ENCODE measurements around the gene PRB2.
"Not testable (repeated sequence)": the region's sequence is repeated elsewhere in the genome, so short reads cannot be mapped to it uniquely, and the experiment has no call there.

Gene PRB2

DNA sequence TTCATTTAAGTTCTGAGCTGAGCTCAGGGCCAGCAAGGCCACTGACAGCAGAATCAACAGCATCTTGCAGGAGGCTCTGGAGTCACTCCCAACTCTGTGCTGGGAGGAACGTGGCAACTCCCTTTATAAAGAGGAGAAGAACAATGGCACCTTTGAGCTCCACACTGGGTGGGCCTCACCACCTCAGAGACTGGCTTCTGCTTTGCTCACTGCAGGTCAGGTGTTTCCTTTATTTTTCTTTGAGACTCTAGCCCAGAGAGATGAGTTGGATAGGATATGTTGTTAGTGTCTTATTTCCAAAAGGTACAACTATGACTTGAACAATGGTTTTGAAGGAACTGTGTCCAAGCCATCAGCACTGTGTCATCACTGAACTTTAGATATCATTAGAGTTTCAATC is at the start of gene PRB2:
Gene PRB2 (minus strand): TSS at position 101 of the 400 bp plus-strand sequence. CDS start 38 bp downstream, at position 63.
- DNase-seq: not testable (repeated sequence)

DNA sequence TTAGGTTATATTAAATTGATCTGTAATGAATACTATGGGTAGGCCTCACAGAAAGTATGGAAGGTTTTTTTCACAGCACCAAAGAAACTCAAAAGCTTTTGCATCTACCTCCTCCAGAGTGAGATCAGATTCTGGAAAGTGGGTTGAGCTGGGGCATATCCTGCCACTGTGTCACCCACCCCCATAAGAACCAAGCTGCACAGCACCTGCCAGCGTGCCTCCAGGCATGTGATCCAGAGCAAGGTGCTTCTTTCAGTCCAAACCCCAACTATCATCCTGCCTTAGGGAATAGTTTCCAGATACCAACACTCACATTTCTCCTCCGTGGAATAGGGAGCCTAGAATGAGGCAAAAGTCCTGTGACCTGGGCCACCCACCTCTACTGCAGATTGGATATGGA is 42.6 kb upstream of the PRB2 start:
- DNase-seq: no peak

DNA sequence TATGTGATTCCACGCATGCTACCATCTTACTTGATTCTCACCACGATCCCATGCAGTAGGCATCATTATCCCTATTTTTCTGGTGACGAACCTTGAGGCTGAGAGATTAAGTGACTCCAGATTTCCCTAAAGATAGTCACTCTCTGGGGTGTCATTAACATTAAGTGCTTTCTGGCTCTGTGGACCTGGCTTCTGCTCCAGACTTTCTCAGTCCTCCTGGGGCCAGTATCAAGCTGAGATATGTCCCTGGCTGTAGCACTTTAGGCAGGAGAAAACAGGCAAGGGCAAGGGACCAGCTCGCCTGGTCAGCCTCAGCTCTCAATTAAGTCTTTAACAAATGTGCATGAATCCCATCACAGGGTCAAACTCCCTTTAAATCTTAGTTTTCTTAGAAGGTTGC is 38.3 kb upstream of the PRB2 start:
- no peak for DNase-seq

DNA sequence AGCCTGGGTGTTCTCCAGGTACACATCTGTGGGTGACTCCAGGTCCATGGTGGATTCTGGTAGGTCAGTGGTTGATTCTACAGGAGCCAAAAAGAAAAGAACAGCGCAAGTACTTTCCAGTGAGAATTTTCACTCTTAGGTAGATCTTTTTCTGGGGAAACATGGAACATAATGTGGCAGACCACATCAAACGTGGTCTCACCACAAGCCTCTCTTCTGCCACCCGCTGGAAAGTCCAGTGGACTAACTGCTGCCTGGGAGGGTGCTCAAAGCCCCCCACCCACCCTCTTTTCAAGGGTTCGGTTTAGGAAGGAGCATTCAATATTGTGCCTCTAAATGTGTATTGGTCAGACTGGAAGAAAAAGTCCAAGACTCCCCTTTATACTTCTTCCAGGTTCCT is 36.1 kb upstream of the PRB2 start:
- no peak for DNase-seq

DNA sequence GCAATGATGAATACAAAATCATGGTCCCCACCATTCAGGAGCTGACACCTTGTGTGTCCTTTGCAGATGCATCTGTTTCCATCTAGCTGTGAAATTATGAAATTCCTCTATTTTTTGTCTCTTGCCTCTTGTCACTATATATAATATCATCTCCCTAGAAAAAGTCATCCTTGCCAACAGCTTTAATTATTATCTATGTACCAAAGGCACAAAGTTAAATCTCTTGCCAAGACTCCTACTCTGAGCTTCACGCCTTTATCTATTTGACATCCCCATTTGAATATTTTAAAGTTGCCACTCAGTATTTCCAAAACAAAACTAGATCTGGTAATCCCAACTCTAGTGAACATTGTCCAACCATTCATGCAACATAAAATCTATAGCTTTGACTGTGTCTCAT is 32.0 kb upstream of the PRB2 start:
- no peak for DNase-seq

DNA sequence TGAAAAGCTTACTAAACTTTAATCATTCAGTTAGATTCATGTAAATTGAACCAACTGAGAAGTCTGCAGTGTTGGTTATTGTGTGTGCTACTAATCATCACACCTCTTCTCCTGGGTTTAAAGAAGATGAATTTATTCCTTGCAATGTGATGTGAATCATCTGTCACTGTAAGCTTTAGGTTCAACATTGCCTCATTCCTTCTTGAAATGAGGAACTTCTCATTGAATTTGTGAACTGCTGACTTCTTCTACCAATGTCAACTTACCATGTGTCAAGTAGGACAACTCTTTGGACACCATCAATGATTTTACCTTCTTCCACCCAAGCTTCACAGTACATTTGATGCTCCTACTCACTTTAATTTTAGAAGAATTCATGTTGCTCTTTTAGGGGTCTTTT is 17.4 kb upstream of the PRB2 start:
- no peak for DNase-seq

DNA sequence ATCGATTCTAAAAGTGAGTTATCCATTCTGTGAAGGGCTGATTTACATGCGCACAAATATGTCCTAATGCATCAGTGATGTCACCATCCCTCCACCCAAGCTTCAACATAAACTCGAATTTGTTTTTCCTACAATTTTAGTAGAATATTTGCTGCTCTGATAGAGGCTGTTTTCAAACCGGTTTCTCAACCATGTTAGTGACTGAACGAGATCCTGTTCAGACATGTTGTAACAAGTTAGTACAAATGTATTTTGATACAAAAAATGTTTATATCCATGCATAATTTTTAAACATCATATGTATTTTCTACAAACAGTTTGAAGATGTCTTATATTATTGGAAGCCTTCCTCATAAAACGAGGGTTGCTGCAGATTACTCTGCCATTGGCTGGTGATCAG is 12.7 kb upstream of the PRB2 start:
- DNase-seq: no peak

DNA sequence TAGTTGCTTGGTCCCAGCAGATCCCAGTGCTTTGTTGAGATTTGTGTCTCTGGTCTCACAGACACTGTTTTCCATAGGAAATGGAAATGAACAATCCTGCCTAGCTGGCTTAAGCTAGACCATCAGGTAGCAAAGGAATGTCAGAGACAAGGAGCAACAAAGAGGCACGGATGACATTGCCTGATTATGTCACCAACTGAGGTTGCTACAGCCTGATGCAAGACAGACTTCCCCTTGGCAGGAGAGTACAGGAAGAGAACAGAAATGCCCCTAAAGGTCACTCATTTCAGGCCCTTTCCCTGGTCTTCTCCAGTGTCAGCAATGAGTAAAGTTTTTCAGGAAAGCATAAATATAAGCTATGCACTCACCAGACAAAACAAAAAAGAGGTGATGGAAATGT is 2.0 kb upstream of the PRB2 start:
- no peak for DNase-seq

DNA sequence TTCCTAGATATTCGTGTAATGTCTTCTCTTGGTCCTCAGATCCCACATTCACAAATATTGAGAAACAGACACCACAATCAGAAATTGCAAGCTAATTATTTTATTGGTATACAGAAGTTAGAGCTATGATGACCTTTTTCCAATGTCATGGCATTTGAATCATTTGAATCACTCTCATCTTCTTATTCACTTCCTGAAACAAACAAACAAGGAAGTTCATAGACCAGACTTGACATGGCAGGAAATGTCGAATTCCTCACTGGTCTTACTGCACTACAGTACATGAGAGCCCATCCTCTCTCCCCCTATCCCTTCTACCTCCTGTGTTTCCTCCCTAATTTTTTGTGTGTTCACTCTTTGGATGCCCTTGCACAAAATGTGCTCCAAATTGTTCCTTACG is 3.9 kb downstream of the PRB2 start:
- not testable (repeated sequence) for DNase-seq

DNA sequence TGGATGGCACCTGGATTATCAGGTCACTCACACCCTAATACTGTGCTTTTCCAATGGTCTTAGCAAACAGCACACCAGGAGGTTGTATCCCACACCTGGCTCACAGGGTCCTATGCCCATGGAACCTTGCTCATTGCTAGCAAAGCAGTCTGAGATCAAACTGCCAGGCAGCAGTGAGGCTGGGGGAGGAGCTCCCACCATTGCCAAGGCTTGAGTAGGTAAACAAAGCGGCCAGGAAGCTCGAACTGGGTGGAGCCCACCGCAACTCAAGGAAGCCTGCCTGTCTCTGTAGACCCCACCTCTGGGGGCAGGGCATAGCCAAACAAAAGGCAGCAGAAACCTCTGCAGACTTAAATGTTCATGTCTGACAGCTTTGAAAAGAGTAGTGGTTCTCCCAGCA is 17.9 kb downstream of the PRB2 start:
- DNase-seq: not testable (repeated sequence)

DNA sequence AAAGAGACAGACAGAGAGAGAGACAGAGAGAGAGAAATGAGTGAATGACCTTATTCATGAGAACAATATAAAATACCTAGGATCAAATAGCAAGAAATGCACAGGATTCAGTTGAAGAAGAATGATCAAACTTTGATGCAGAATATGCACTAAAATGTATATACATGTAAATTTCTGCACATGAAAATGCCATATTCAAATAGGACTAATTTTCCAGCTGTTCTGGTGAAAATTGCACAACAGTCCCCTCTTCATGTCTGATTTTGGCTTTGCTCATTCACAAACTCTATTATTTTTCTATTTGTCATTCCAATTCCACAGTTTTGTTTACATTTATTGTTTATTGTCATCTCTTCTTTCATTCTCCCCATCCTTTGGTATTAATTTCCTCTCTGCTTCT is 34.2 kb downstream of the PRB2 start:
- no peak for DNase-seq

DNA sequence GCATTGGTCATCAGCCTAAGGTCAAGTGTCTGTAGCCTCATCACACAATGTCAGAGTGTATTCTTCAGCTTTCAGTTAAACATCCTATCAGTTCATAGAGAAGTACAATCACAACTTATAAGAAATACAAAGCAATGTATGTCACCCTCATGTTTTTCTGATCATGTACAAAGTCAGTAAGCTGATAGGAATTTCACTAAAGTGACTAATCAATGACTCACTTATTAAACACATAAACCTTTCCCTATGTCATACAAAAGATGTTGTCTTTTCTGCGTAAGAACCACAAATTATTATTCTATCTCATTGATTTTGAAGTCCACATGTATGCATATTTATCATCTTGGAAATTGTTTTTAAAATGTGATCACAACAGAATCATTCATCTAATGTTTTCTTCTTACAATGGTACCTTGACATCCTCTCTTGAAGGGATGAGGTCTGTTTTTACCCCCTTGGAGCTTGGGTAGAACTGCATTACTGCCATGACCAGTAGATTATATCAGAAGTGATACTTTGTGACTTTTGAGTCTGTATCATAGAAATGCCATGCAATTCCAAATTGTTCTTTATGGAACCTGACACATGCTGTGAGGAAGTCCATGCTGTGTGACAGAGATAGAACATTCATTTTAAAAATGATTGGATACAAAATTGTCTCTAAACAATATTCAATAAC is 35.0 kb downstream of the PRB2 start:
- DNase-seq: not testable (repeated sequence)

DNA sequence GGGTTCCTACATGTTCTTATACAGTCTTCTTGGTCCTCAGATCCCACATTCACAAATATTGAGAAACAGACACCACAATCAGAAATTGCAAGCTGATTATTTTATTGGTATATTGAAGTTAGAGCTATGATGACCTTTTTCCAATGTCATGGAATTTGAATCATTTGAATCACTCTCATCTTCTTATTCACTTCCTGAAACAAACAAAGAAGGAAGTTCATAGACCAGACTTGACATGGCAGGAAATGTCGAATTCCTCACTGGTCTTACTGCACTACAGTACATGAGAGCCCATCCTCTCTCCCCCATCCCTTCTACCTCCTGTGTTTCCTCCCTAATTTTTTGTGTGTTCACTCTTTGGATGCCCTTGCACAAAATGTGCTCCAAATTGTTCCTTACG is 43.6 kb downstream of the PRB2 start:
- DNase-seq: not testable (repeated sequence)

DNA sequence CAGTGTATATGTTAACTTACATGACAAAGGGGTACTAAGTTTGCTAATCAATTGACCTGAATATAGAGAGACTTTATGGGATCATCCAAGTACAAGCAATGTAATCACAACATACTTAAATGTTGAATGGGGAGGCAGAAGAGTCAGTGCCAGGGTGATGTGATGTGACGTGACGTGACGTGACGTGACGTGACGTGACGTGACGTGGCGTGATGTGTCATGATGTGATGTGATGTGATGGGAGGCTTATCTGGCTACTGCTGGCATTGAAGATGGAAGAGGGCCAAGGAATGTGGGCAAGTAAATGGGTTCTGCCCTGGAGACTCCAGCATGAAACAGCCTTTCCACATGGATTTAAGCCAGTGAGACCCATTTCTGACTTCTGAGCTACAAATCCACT is 46.9 kb downstream of the PRB2 start:
- DNase-seq: no peak

DNA sequence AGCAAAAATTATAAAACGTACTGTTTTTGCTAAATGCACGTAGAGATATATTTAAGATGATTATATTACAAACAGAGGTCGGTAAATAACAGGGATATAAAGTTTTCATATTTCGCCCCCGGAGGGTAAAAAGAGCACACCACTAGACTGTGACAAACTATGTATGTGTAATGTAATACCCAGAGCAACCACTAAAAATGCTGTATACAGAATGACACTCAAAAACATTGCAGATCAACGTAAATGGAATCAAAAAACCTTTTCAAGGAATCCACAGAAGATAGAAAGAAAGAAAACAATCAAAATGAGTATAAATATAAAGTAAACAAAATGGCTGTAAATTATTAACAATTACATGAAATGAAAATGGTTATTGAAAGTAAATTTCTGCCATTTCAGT is 47.6 kb downstream of the PRB2 start:
- no peak for DNase-seq

DNA sequence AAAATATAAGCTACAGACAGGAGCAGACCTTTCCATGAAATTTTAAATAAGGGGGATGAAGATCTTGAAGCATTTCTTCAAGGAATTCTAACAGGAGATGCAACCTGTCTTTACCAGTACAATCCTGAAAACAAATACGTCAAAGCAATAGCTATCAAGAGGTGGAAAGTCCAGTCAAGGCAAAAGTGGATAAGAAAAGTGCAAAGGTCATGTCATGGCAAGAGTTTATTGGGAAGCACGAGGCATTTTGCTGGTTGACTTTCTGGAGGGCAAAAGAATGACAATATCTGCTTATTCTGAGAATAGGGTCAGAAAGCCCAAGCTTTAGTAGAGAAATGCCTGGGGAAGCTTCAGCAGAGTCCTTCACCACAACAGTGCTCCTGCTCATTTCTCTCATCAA is 50.9 kb downstream of the PRB2 start:
- DNase-seq: no peak

All from activated gamma-delta T cell treated with Interleukin-2 at 50 U/mL for 16 hours (primary cell).